Measurements from ENCODE around the gene GAPVD1.

- TF ChIP-seq FOXM1 (IDR thresholded peaks at IDR 0.05; ENCODE audit: borderline replicate concordance) = no peak
- no peak for TF ChIP-seq HDGF (IDR thresholded peaks at IDR 0.05; ENCODE audit: borderline replicate concordance)
- no peak for TF ChIP-seq SP1 (IDR thresholded peaks at IDR 0.05)
- no peak for TF ChIP-seq ARNT (IDR thresholded peaks at IDR 0.05)
- no peak for TF ChIP-seq LEF1 (IDR thresholded peaks at IDR 0.05; ENCODE audit: borderline replicate concordance)
- no peak for TF ChIP-seq PKNOX1 (IDR thresholded peaks at IDR 0.05)
- no peak for TF ChIP-seq TARDBP (IDR thresholded peaks at IDR 0.05)
These were observed 77.3 kb downstream of the GAPVD1 start for GRCh38 chr9:125338929-125339328.

Data from HEK293T (cell line).